HG02943 (cell line): Measurements from ENCODE around the gene FOXO6.

ENCODE experiments used
- ATAC-seq: cut with Tn5 transposase; IDR thresholded peaks from one replicate; pipeline ENCODE4 v1.9.1; 2021; ENCODE audit warnings: mild to moderate bottlenecking, low read depth, moderate library complexity; ENCODE audit not compliant: unreplicated experiment

Gene FOXO6

GRCh38 chr1:41349361-41350054, 11.7 kb upstream of the FOXO6 start:
- ATAC-seq: no peak

- ATAC-seq: no peak
Observed at GRCh38 chr1:41350055-41350378, 11.2 kb upstream of the FOXO6 start.

- ATAC-seq: no peak
Observed at GRCh38 chr1:41351262-41352151, 9.7 kb upstream of the FOXO6 start.

GRCh38 chr1:41353744-41354143, 7.5 kb upstream of the FOXO6 start:
- ATAC-seq: peak; percentile 51

GRCh38 chr1:41354956-41355355, 6.3 kb upstream of the FOXO6 start:
- ATAC-seq: no peak

- ATAC-seq: no peak
Observed at GRCh38 chr1:41355356-41355755, 5.9 kb upstream of the FOXO6 start.

- no peak for ATAC-seq
Observed at GRCh38 chr1:41355761-41356160, 5.5 kb upstream of the FOXO6 start.

- no peak for ATAC-seq
Observed at GRCh38 chr1:41356752-41357151, 4.5 kb upstream of the FOXO6 start.

- ATAC-seq: no peak
Observed at GRCh38 chr1:41357451-41358101, 3.7 kb upstream of the FOXO6 start.

- ATAC-seq: no peak
Observed at GRCh38 chr1:41358131-41359021, 2.9 kb upstream of the FOXO6 start.

GRCh38 chr1:41359211-41360073, 1.8 kb upstream of the FOXO6 start:
- ATAC-seq: no peak

GRCh38 chr1:41360074-41360785, 1.0 kb upstream of the FOXO6 start:
- no peak for ATAC-seq

GRCh38 chr1:41361495-41362356, 492 bp downstream of the FOXO6 start:
- ATAC-seq: peak; percentile 25

GRCh38 chr1:41362357-41362721, 1.1 kb downstream of the FOXO6 start:
- ATAC-seq: no peak

GRCh38 chr1:41362749-41363590, 1.7 kb downstream of the FOXO6 start:
- ATAC-seq: no peak

- no peak for ATAC-seq
Observed at GRCh38 chr1:41363591-41364320, 2.5 kb downstream of the FOXO6 start.
